Heart left ventricle (tissue), 16 donors: ENCODE results near the gene SNAP23. TPM values are rescaled to one million over a fixed set of nuclear protein-coding genes. Genes with fewer than 3 reads are reported as not detected.

Experiments
- ATAC-seq, 4 donors: fragments of 200-7000 bp; cut with Tn5 transposase; one replicate each; pipeline ENCODE4 v1.9.1; 2020 to 2022; ENCODE audit warnings: moderate library complexity in 4 of 4, mild to moderate bottlenecking in 3 of 4, moderate number of reproducible peaks in 1 of 4
- DNase-seq, 5 donors: peaks; one replicate each; pipeline ENCODE4 v3.0.0-alpha.2; 2020
- H3K27ac ChIP-seq, 12 donors: fragments of 200-600 bp; sonication (generic) in 4 of 12; one replicate each; pipeline versions ENCODE4 v1.5.0 to v1.8.0; 2016 to 2022; ENCODE audit warnings: mild to moderate bottlenecking in 2 of 12
- H3K27me3 ChIP-seq, 9 donors: fragments of 200-600 bp; sonication (generic) in 2 of 9; one replicate each; pipeline versions ENCODE4 v1.5.1 to v1.8.0; 2016 to 2022; ENCODE audit warnings: mild to moderate bottlenecking in 3 of 9
- H3K36me3 ChIP-seq, 9 donors: fragments of 200-600 bp; sonication (generic) in 2 of 9; one replicate each; pipeline versions ENCODE4 v1.5.0 to v1.8.0; 2018 to 2022; ENCODE audit warnings: mild to moderate bottlenecking in 2 of 9
- H3K4me1 ChIP-seq, 12 donors: fragments of 200-600 bp; sonication (generic) in 4 of 12; one replicate each; pipeline versions ENCODE4 v1.5.0 to v1.8.0; 2016 to 2022; ENCODE audit warnings: mild to moderate bottlenecking in 3 of 12
- H3K4me3 ChIP-seq, 12 donors: fragments of 200-600 bp; sonication (generic) in 4 of 12; one replicate each; pipeline versions ENCODE4 v1.5.0 to v1.8.0; 2017 to 2022; ENCODE audit warnings: mild to moderate bottlenecking in 9 of 12, moderate library complexity in 4 of 12
- H3K9me3 ChIP-seq, 12 donors: fragments of 200-600 bp; sonication (generic) in 4 of 12; one replicate each; pipeline versions ENCODE4 v1.5.0 to v1.8.0; 2016 to 2022; ENCODE audit warnings: mild to moderate bottlenecking in 1 of 12
- POLR2A ChIP-seq, 2 donors: fragments of 450-650 bp; IDR thresholded peaks; one replicate each; pipeline ENCODE4 v1.6.1; 2017; ENCODE audit warnings: antibody characterized with exemption in 2 of 2, mild to moderate bottlenecking in 2 of 2, moderate library complexity in 2 of 2
- WGBS, 4 donors: extraction: QIAGEN DNeasy Blood & Tissue Kit in 2 of 4; methylation state at CpG; one replicate each; pipeline versions ENCODE4 v1.1.5 to v1.1.7; 2013 to 2018; 5-methylcytosine and 5-hydroxymethylcytosine counted together
- intact Hi-C, 10 donors: fragments of 100-400 bp; cut with DNase I; formaldehyde crosslinking; loops; one replicate each; pipeline versions ENCODE4 v1.11.1 to v1.14.2; 2022
- polyA plus RNA-seq, 2 donors: library from polyadenylated mRNA; stranded (reverse); fragments of 200-250 nt; gene quantifications; one replicate each; pipeline ENCODE4 v1.2.3, GENCODE V29; 2013
- total RNA-seq, 9 donors: library from RNA; depleted of rRNA in 2 of 9; stranded (reverse); fragments of >200 nt in 2 of 9; fragmentation: NEBNext Ultra II Directional in 3 of 9; extraction: Animal tissue kit (Norgen Biotek cat#: 25700) in 3 of 9; gene quantifications; one replicate each; pipeline versions ENCODE4 v1.1.0 to v1.2.4, GENCODE V29; 2016 to 2023
- TF ChIP-seq, protein P1 (sequence below), 12 donors: fragments of 200-600 bp; sonication (generic) in 4 of 12; IDR thresholded peaks; one replicate each; pipeline versions ENCODE4 v1.5.0 to v1.8.0; 2018 to 2022; ENCODE audit warnings: antibody characterized with exemption in 12 of 12, mild to moderate bottlenecking in 5 of 12
- donor health status: ischemic (EF 13 %, LVEDD 7.1; RV severe dilation, severe dysfunction).
- donor health status: healthy with polysubstance abuse.
- donor health status: DM: no; HTN: yes; CAD: no.
- donor health status: DM: no; HTN: no; CAD: no.
- donor health status: ischemic (EF 25% LVEDD 6.9; RV normal size, moderate dysfunction).
- donor health status: ischemic (EF 25% LVEDD 5.7; RV mildly dilated, moderate dysfunction).
- donor health status: healthy.
- donor health status: DM: yes; HTN: yes; CAD: no.
- donor health status: ischemic (EF 35%, LVEDD 5.7; RV mildly dilated, moderate dysfunction).
- donor health status: nonischemic (EF 11% LVEDD 7.7; RV severe dilation, severe dysfunction).
- donor health status: DM: yes; HTN: yes; CAD: no.
- donor health status: PGD.
- donor health status: ischemic (EF 29% LVEDD 5.4; RV normal size, mild dysfunction).
- donor health status: nonischemic (EF 23%, LVEDD 6.1; RV moderate dilation, normal function).

Gene SNAP23
- total and polyA plus RNA-seq, 11 donors = 28.6 to 74.8 (median 37.9) TPM

DNA sequence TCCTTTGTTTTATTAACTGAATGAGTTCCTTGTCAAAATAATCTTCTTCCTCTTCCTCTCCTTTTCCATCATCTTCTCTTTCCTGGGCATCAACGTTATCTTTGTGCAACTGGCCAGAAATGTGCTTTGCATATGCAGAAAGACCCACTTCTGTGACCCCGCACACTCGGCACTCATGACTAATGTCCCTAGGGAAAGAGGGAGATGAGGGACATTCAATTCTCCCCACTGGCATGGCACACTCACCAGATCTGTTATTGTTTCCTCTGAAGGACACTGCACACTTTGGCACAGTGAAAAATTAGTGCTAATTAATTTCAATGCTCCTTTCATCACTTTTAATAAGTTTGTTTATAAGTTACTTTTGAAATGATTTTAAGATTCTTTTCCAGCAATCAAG lies 38.5 kb upstream of the SNAP23 start:
- peak overlapping the region; percentile 6 to 62 (median 52) for H3K4me3 ChIP-seq
- ATAC-seq (peak in 3 of 4 donors; percentile 46 to 60 (median 53)), DNase-seq (no peak)
- H3K27ac ChIP-seq = peak overlapping the region; percentile 73 to 92 (median 82)
- intact Hi-C loops = loop anchor here in 1 of 10 donors (2.0 kb wide), 1 partner anchor 14 kb away; no protein-coding TSS in a partner anchor
- peaks cover 0 to 32% (median 23%) of the 10 kb centered on the region in 9 donors for H3K36me3 ChIP-seq
- no peaks in the 10 kb centered on the region for H3K27me3 ChIP-seq
- peaks cover 0 to 60% (median 30%) of the 10 kb centered on the region in 12 donors for H3K4me1 ChIP-seq
- TF ChIP-seq, protein P1, sequence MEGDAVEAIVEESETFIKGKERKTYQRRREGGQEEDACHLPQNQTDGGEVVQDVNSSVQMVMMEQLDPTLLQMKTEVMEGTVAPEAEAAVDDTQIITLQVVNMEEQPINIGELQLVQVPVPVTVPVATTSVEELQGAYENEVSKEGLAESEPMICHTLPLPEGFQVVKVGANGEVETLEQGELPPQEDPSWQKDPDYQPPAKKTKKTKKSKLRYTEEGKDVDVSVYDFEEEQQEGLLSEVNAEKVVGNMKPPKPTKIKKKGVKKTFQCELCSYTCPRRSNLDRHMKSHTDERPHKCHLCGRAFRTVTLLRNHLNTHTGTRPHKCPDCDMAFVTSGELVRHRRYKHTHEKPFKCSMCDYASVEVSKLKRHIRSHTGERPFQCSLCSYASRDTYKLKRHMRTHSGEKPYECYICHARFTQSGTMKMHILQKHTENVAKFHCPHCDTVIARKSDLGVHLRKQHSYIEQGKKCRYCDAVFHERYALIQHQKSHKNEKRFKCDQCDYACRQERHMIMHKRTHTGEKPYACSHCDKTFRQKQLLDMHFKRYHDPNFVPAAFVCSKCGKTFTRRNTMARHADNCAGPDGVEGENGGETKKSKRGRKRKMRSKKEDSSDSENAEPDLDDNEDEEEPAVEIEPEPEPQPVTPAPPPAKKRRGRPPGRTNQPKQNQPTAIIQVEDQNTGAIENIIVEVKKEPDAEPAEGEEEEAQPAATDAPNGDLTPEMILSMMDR (IDR thresholded peaks at IDR 0.05) = no peak
- TF ChIP-seq POLR2A (IDR thresholded peaks at IDR 0.05) = no peak
- no peaks in the 10 kb centered on the region for H3K9me3 ChIP-seq
- 4 to 18% (median 10%) methylated on average over 3 of the region's 3 CpGs for WGBS, 4 donors

DNA sequence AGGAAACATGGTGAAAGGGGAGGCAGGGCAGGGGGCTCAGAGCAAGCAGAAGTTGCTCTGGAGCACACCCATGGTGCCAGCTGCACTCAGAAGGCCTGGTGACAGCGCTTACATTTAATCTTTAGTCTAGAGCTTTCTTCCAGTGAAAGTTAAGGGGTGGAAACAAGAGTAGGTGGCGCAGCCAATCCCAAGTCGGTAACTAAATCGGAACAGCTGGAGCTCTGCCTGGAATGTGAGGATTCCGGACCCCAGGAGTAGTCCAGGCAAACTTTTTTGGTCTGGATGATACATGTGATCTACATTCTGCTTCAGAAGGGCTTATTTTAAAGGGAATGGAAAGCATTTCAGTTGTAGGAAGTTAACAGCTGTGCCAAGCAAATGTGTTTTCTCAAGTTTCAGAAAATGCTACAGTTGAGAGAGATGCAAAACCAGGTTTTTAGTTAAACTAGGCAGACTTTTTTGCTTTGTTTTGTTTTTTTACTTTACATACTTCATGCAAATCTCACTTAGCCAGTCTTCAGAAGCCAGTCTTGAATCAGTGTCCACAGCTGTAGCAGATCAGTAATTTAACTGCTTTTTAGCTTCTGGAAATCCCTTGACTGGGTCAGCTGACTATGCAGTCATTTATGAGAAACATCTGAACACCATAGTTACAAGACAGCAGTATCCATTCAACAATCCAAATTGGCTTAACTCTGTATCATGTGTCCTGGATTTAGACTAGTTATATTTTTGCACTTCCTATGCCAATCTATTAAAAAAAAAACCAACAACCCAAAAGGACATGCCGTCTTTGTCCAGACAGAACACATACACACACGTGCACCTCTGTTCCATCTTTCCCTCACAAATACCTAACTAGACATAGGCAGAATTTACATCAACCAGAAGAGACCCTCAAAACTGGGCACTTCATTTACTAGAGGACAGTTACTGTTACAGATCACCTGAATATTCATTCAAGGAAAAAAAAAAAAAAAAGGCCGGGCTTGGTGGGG lies 37.7 kb upstream of the SNAP23 start:
- 21 to 27% (median 24%) methylated on average over 8 of the region's 8 CpGs for WGBS, 4 donors
- TF ChIP-seq POLR2A (IDR thresholded peaks at IDR 0.05) = peak in 1 of 2 donors; percentile 80
- TF ChIP-seq, protein P1 (IDR thresholded peaks at IDR 0.05) = no peak
- Histone ChIP-seq H3K4me3 (peak overlapping the region; percentile 6 to 62 (median 52)), H3K36me3 (peaks cover 0 to 35% (median 21%) of the 10 kb centered on the region in 9 donors), H3K27ac (peak overlapping the region; percentile 73 to 92 (median 82)), H3K4me1 (peaks cover 0 to 56% (median 30%) of the 10 kb centered on the region in 12 donors), H3K27me3 (no peaks in the 10 kb centered on the region), H3K9me3 (no peaks in the 10 kb centered on the region)
- DNase-seq (peak; percentile 67 to 90 (median 86)), ATAC-seq (peak; percentile 93 to 95 (median 94))
- intact Hi-C loops = loop anchor here in 1 of 10 donors (2.0 kb wide), 1 partner anchor 13 kb away; no protein-coding TSS in a partner anchor

DNA sequence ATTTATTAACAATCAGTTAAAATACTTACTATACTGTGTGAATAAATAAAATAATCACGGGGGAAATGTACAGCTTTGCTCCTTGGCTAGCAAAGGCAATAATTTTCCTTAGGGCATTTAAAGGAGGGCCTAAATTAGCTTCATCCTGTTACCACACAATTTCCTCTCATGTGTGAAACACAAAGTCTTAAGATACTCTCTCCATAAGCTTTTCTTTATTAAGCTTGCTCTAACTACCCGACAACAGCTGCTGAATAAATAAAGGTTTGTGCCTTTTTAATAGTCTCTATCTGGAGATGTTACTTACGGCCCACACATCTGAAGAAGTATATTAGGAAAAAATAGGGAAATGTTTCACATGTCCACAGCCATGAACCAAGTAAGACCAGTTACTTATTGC lies 34.2 kb upstream of the SNAP23 start:
- WGBS, 4 donors = 24 to 48% (median 37%) methylated on average over 3 of the region's 3 CpGs
- no peak overlapping the region for H3K4me3 ChIP-seq
- DNase-seq (no peak), ATAC-seq (no peak)
- H3K9me3 ChIP-seq = no peaks in the 10 kb centered on the region
- H3K4me1 ChIP-seq = peaks cover 0 to 45% (median 25%) of the 10 kb centered on the region in 12 donors
- H3K36me3 ChIP-seq = peaks cover 0 to 50% (median 32%) of the 10 kb centered on the region in 9 donors
- intact Hi-C loops = loop anchor here in 1 of 10 donors (5.0 kb wide), 1 partner anchor 189 kb away; the partner anchor contains the start of genes GANC and TMEM87A
- TF ChIP-seq, protein P1 (IDR thresholded peaks at IDR 0.05) = no peak
- TF ChIP-seq POLR2A (IDR thresholded peaks at IDR 0.05) = no peak
- H3K27ac ChIP-seq = peak overlapping the region in 9 of 12 donors; percentile 0 to 50 (median 11)
- no peaks in the 10 kb centered on the region for H3K27me3 ChIP-seq
